ENCODE results near the gene NOTUM. TPM values are rescaled to one million over a fixed set of nuclear protein-coding genes. Genes with fewer than 3 reads are reported as not detected.

NOTUM gene
- total and polyA plus RNA-seq, 10 of the 15 experiments (the other 5 are each of a cell fraction or from before 2014, with no cell fraction given) = 0.04 to 0.13 TPM; not detected in 8

DNA sequence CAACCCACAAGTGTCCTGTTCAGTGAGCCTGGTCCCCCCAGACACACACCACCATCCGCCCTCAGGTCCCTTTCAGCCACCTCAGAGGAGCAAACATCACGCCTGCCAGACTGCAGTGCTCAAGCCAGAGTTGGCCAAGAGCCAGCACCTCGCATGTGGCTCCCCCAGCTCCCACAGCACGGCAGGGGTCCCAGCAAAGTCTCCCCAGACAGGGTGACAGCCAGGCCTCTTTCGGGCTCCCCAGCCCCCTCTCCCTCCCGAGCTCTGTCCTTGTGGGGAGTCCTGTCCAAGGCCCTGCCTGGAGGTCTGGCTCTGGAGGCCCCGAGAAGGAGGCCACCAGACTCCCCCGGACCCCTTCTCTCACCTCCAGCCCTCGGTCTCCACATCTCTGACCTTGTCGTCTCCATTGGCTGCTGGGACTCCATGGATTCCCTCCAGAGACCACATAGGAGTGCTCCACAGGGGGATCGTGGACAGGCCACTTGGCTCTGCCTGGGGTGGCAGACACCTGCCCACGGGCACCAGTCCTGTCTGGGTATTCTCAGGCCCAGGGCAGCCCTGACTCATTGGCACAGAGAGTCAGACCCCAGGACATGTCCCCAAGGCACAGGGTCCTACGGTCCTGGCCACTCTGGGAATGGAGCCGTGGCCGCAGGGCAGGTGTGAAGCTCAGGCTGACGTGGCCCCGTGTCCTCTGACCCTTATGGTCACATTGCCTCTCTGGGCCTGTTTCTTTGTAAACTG, 12.2 kb downstream of the NOTUM start:
- H4K20me1 ChIP-seq (ENCODE audit: control insufficient read depth, insufficient read depth) = no peaks in the 10 kb centered on the region
- no peak overlapping the region for H2AFZ ChIP-seq (ENCODE audit: control insufficient read depth, low read depth, low read length)
- no peaks in the 10 kb centered on the region for H3K4me1 ChIP-seq (ENCODE audit: control insufficient read depth, insufficient read depth, low read length)
- CTCF ChIA-PET = interaction anchor here (0.8 kb wide), 2 partner anchors 73 kb away, joined by 3 read pairs; no protein-coding TSS in a partner anchor
- SMC1A ChIA-PET (ENCODE audit: uncharacterized antibody, unreplicated experiment) = no interaction called here
- RAD21 ChIA-PET (ENCODE audit: unreplicated experiment) = interaction anchor here (1.7 kb wide), 1 partner anchor 11 kb away, joined by 4 read pairs; no protein-coding TSS in a partner anchor
- no peak overlapping the region for H3K4me2 ChIP-seq (ENCODE audit: control insufficient read depth, insufficient read depth)
- intact Hi-C loops (cut with micrococcal nuclease; ENCODE audit: unreplicated experiment) (no loop called here), in situ Hi-C loops (cut with MboI) (no loop called here)
- DNase-seq (ENCODE audit: low read depth, low spot score) = no peak
- H3K79me2 ChIP-seq (ENCODE audit: control insufficient read depth, insufficient read depth, low read length) = no peaks in the 10 kb centered on the region
- ATAC-seq = no peak
- no peak for TF ChIP-seq EP300 (IDR thresholded peaks at IDR 0.05; ENCODE audit: borderline replicate concordance in 1 of 2, control insufficient read depth in 1 of 2, low read depth in 2 of 2, low read length in 2 of 2)
- TF ChIP-seq CHD1 (IDR thresholded peaks at IDR 0.05; ENCODE audit: low read depth, low read length) = no peak
- TF ChIP-seq SUZ12 (IDR thresholded peaks at IDR 0.05; ENCODE audit: unreplicated experiment) = no peak
- TF ChIP-seq IRF5 (IDR thresholded peaks at IDR 0.05; ENCODE audit: borderline replicate concordance) = no peak
- no peak for TF ChIP-seq RFX5 (IDR thresholded peaks at IDR 0.05; ENCODE audit: low read depth, low read length)
- TF ChIP-seq TARDBP (IDR thresholded peaks at IDR 0.05; ENCODE audit: borderline replicate concordance) = no peak
- no peak for TF ChIP-seq FOXK2 (IDR thresholded peaks at IDR 0.05)
- TF ChIP-seq TAF1 (IDR thresholded peaks at IDR 0.05; ENCODE audit: borderline replicate concordance, low read depth, low read length) = no peak
- no peak for TF ChIP-seq ZNF592 (IDR thresholded peaks at IDR 0.05)
- TF ChIP-seq ZSCAN29 (IDR thresholded peaks at IDR 0.05) = no peak
- TF ChIP-seq RBBP5 (conservative IDR thresholded peaks at IDR 0.05) = no peak
- no peak overlapping the region for H3K4me3 ChIP-seq
- H3K36me3 ChIP-seq (ENCODE audit: control insufficient read depth in 2 of 2, insufficient read depth in 2 of 2, low read length in 1 of 2) = no peaks in the 10 kb centered on the region
- no peaks in the 10 kb centered on the region for H3K27me3 ChIP-seq (replicated peaks in 1 of 2; ENCODE audit: control insufficient read depth in 2 of 2, insufficient read depth in 2 of 2, low read length in 1 of 2)
- no peaks in the 10 kb centered on the region for H3K9me3 ChIP-seq (replicated peaks; ENCODE audit: control insufficient read depth, insufficient read depth, low read length)
- no peak overlapping the region for H3K27ac ChIP-seq (ENCODE audit: control insufficient read depth, insufficient read depth)
- WGBS (ENCODE audit: insufficient coverage, insufficient replicate concordance, low lambda C conversion rate, missing lambda C conversion rate) = 27% methylated on average over 17 of the region's 17 CpGs
- POLR2A ChIA-PET = no interaction called here
- no peak overlapping the region for H3K9ac ChIP-seq (ENCODE audit: control insufficient read depth, insufficient read depth, low read length)
- no peak for FAIRE-seq
- BruUV-seq (replicated peaks) = no TSS peak
